Measurements from ENCODE around the gene CAPN7. TPM values are rescaled to one million over a fixed set of nuclear protein-coding genes. Genes with fewer than 3 reads are reported as not detected.

CAPN7 gene
- total RNA-seq, 1 experiment from 2014 or later: 27.7 TPM

GRCh38 chr3:15258720-15259119, 52.7 kb downstream of the CAPN7 start:
- Histone ChIP-seq H2AFZ (ENCODE audit: low read depth, low read length, poor library complexity, severe bottlenecking) (no peak overlapping the region), H3K4me1 (ENCODE audit: control insufficient read depth in 1 of 2, insufficient read depth in 2 of 2, low read length in 2 of 2) (no peaks in the 10 kb centered on the region), H3K9me2 (ENCODE audit: insufficient read depth) (no peaks in the 10 kb centered on the region), H3K36me3 (ENCODE audit: control insufficient read depth in 1 of 2, insufficient read depth in 2 of 2, low read length in 2 of 2) (peaks cover 25 to 26% of the 10 kb centered on the region in 2 experiments; a peak in 3 of 4 replicates), H4K20me1 (ENCODE audit: insufficient read depth) (no peaks in the 10 kb centered on the region), H3K9ac (ENCODE audit: low read length) (no peak overlapping the region), H3K27ac (ENCODE audit: low read depth, low read length) (no peak overlapping the region), H3K27me3 (ENCODE audit: insufficient read depth, low read length) (no peaks in the 10 kb centered on the region), H3K4me2 (ENCODE audit: low read length) (no peak overlapping the region), H3K4me3 (replicated peaks in 1 of 2; ENCODE audit: low read depth in 1 of 2, low read length in 2 of 2) (no peak overlapping the region), H3K79me2 (ENCODE audit: insufficient read depth, low read length) (no peaks in the 10 kb centered on the region), H3K9me3 (ENCODE audit: control insufficient read depth in 1 of 2, insufficient read depth in 1 of 2, low read depth in 1 of 2, low read length in 2 of 2) (no peaks in the 10 kb centered on the region)
- ChIA-PET RAD21 (ENCODE audit: low non-redundant PET in 1 of 2, low total read pairs in 2 of 2, uncharacterized antibody in 2 of 2, unreplicated experiment in 2 of 2) (no interaction called here), POLR2A (no interaction called here), CTCF (no interaction called here)
- DNase-seq (ENCODE audit: low read depth, low spot score) (no peak), ATAC-seq (no peak)
- TF ChIP-seq CBX3 (IDR thresholded peaks at IDR 0.05; ENCODE audit: low read depth) (no peak), POLR2AphosphoS5 (IDR thresholded peaks at IDR 0.05; ENCODE audit: low read depth, low read length) (0 out of 2 replicates have a peak, but pooled peaks have one; percentile 0)
- BruUV-seq (replicated peaks): no TSS peak
- intact Hi-C loops (cut with micrococcal nuclease): no loop called here

- DNase-seq (ENCODE audit: low read depth, low spot score) (no peak), ATAC-seq (no peak)
- Histone ChIP-seq H3K9me3 (ENCODE audit: control insufficient read depth in 1 of 2, insufficient read depth in 1 of 2, low read depth in 1 of 2, low read length in 2 of 2) (no peaks in the 10 kb centered on the region), H3K79me2 (ENCODE audit: insufficient read depth, low read length) (no peaks in the 10 kb centered on the region), H3K27ac (ENCODE audit: low read depth, low read length) (no peak overlapping the region), H3K9ac (ENCODE audit: low read length) (no peak overlapping the region), H3K4me3 (replicated peaks in 1 of 2; ENCODE audit: low read depth in 1 of 2, low read length in 2 of 2) (no peak overlapping the region), H2AFZ (ENCODE audit: low read depth, low read length, poor library complexity, severe bottlenecking) (no peak overlapping the region), H3K9me2 (ENCODE audit: insufficient read depth) (no peaks in the 10 kb centered on the region), H3K4me2 (ENCODE audit: low read length) (no peak overlapping the region), H3K36me3 (ENCODE audit: control insufficient read depth in 1 of 2, insufficient read depth in 2 of 2, low read length in 2 of 2) (peaks cover 21% of the 10 kb centered on the region in 2 experiments; a peak in 3 of 4 replicates), H3K4me1 (ENCODE audit: control insufficient read depth in 1 of 2, insufficient read depth in 2 of 2, low read length in 2 of 2) (no peaks in the 10 kb centered on the region), H3K27me3 (ENCODE audit: insufficient read depth, low read length) (no peaks in the 10 kb centered on the region), H4K20me1 (ENCODE audit: insufficient read depth) (no peaks in the 10 kb centered on the region)
- intact Hi-C loops (cut with micrococcal nuclease): no loop called here
- ChIA-PET RAD21 (ENCODE audit: low non-redundant PET in 1 of 2, low total read pairs in 2 of 2, uncharacterized antibody in 2 of 2, unreplicated experiment in 2 of 2) (no interaction called here), POLR2A (no interaction called here), CTCF (no interaction called here)
- TF ChIP-seq JUND (IDR thresholded peaks at IDR 0.05): 0 out of 2 replicates have a peak, but pooled peaks have one; percentile 9
- no peak for TF ChIP-seq TCF7L2 (IDR thresholded peaks at IDR 0.05; ENCODE audit: borderline replicate concordance, extremely low read depth, insufficient read depth, insufficient read length)
- TF ChIP-seq SRF (IDR thresholded peaks at IDR 0.05; ENCODE audit: low read depth): no peak
- no peak for TF ChIP-seq ZNF274 (IDR thresholded peaks at IDR 0.05; ENCODE audit: low read depth, low read length)
- TF ChIP-seq SIN3A (IDR thresholded peaks at IDR 0.05; ENCODE audit: low read depth): no peak
- BruUV-seq (replicated peaks): no TSS peak
Measured at GRCh38 chr3:15260531-15260930, 54.5 kb downstream of the CAPN7 start.
